OCI-LY7 (cell line): ENCODE measurements around the gene RNF217. TPM values are rescaled to one million over a fixed set of nuclear protein-coding genes. Genes with fewer than 3 reads are reported as not detected.
"Not testable (repeated sequence)": the region's sequence is repeated elsewhere in the genome, so short reads cannot be mapped to it uniquely, and the experiment has no call there.

Experiments used
- BruUV-seq: library from RNA; stranded (reverse); fragments of 400-500 nt; replicated peaks from 2 replicates; lab custom pipeline; 2021; lab: Mats Ljungman, UMichigan
- CTCF ChIA-PET: fragments of 300-600 bp; sonication (Branson Sonifier 250); formaldehyde crosslinking; loops from one replicate; lab custom pipeline; 2022; ENCODE audit warnings: antibody characterized with exemption; ENCODE audit not compliant: unreplicated experiment; lab: Charles Lee
- POLR2A ChIA-PET: fragments of 300-600 bp; sonication (Branson Sonifier 250); formaldehyde crosslinking; loops from one replicate; lab custom pipeline; 2022; ENCODE audit warnings: antibody characterized with exemption; lab: Charles Lee
- DNase-seq: peaks from one replicate; pipeline ENCODE4 v3.0.0-alpha.2; 2015; ENCODE audit warnings: low spot score
- H2AFZ ChIP-seq: fragments of 200-600 bp; sonication (generic), shearing (Covaris generic); 2 replicates; pipeline ENCODE4 v1.6.1; 2014; ENCODE audit warnings: mild to moderate bottlenecking, antibody characterized with exemption, low read length, moderate library complexity
- H3K27ac ChIP-seq: fragments of 200-600 bp; sonication (generic); 2 replicates; pipeline ENCODE4 v1.5.1; 2014; ENCODE audit warnings: mixed run types, low read depth, mild to moderate bottlenecking, moderate library complexity, low read length, inconsistent platforms; ENCODE audit not compliant: poor library complexity, severe bottlenecking
- H3K36me3 ChIP-seq: fragments of 200-600 bp; sonication (generic); 2 replicates; pipeline ENCODE4 v1.6.1; 2014; ENCODE audit warnings: mild to moderate bottlenecking, antibody characterized with exemption, low read length, moderate library complexity, mixed read lengths; ENCODE audit not compliant: insufficient read depth
- H3K4me1 ChIP-seq: fragments of 200-600 bp; sonication (generic); 2 replicates; pipeline ENCODE4 v1.5.1; 2014; ENCODE audit warnings: mild to moderate bottlenecking, low read length; ENCODE audit not compliant: insufficient read depth, poor library complexity, severe bottlenecking
- H3K4me2 ChIP-seq: fragments of 200-600 bp; sonication (generic); 2 replicates; pipeline ENCODE4 v1.6.1; 2014; ENCODE audit warnings: mild to moderate bottlenecking, low read length
- H3K4me3 ChIP-seq: fragments of 200-600 bp; sonication (generic); 2 replicates; pipeline ENCODE4 v1.5.1; 2014; ENCODE audit warnings: mild to moderate bottlenecking, low read depth, low read length; ENCODE audit not compliant: poor library complexity, severe bottlenecking
- H3K79me2 ChIP-seq: fragments of 200-600 bp; sonication (generic); 2 replicates; pipeline ENCODE4 v1.6.1; 2016; ENCODE audit warnings: low read depth, mild to moderate bottlenecking, low read length, moderate library complexity, mixed read lengths; ENCODE audit not compliant: insufficient read depth
- H3K9me2 ChIP-seq: fragments of 200-600 bp; sonication (generic); 2 replicates; pipeline ENCODE4 v1.6.1; 2016; ENCODE audit warnings: mild to moderate bottlenecking, low read length, mixed read lengths; ENCODE audit not compliant: insufficient read depth
- H3K9me3 ChIP-seq: fragments of 200-600 bp; sonication (generic); 2 replicates; pipeline ENCODE4 v1.6.1; 2014; ENCODE audit warnings: mild to moderate bottlenecking, mixed run types, low read length, mixed read lengths
- H4K20me1 ChIP-seq: fragments of 200-600 bp; sonication (generic); 2 replicates; pipeline ENCODE4 v1.6.1; 2014; ENCODE audit warnings: mild to moderate bottlenecking, antibody characterized with exemption, low read length, moderate library complexity, mixed read lengths; ENCODE audit not compliant: insufficient read depth
- EZH2phosphoT487 ChIP-seq: fragments of 200-600 bp; sonication (generic); IDR thresholded peaks from 2 replicates; pipeline ENCODE4 v1.6.1; 2018; ENCODE audit warnings: low read depth, borderline replicate concordance, mild to moderate bottlenecking, mixed run types, antibody characterized with exemption, low read length, moderate library complexity, mixed read lengths
- intact Hi-C: fragments of 100-400 bp; cut with micrococcal nuclease; formaldehyde crosslinking; loops from one replicate; pipeline ENCODE4 v1.10.0; 2022; ENCODE audit not compliant: unreplicated experiment
- total RNA-seq, 2 experiments: library from RNA; depleted of rRNA in 1 of 2; stranded (reverse); fragments of >200 nt in 1 of 2; shearing (Covaris generic) in 1 of 2; gene quantifications; 2 replicates each; pipeline ENCODE4 v1.2.3, GENCODE V29; 2014 to 2022
- TF ChIP-seq, protein P1 (sequence below): fragments of 200-600 bp; sonication (generic); conservative IDR thresholded peaks from 2 replicates; pipeline ENCODE4 v1.5.1; 2014; ENCODE audit warnings: mild to moderate bottlenecking, antibody characterized with exemption, low read length, moderate library complexity, mixed read lengths

The RNF217 gene
- total RNA-seq, 2 experiments from 2014 or later = not detected

DNA sequence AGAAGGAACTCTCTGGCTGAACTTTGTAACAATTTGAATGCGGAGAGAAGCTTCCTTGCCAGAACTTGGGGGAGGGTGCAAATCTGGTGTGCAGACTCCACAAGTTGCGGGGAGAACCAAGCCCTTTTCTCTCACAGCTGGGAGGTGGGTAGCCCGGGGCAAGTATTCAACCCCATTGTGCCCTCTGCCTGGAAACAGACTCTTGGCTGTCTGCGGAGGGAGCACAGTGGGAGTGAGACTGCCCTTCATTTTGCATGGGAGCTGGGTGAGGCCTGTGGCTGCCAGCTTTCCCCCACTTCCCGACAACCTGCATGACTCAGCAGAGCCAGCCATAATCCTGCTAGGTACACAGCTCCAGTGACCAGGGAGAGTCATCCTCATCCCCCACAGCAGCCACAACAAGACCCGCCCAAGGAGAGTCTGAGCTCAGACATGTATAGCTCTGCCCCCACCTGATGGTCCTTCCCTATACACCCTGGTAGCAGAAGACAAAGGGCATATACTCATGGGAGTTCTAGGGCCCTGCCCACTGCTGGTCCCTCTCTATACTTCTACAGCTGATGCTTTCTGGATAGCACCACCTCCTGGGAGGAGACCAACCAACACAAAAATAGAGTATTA lies 161.9 kb downstream of the RNF217 start:
- no TSS peak for BruUV-seq
- no peaks in the 10 kb centered on the region for H3K36me3 ChIP-seq
- H3K9me2 ChIP-seq = no peaks in the 10 kb centered on the region
- no peak overlapping the region for H3K4me2 ChIP-seq
- ChIA-PET POLR2A (interaction anchor here (0.6 kb wide), 2 partner anchors 57 to 878 kb away, joined by 3 read pairs; no protein-coding TSS in a partner anchor), CTCF (no interaction called here)
- no peak overlapping the region for H3K27ac ChIP-seq
- TF ChIP-seq, protein P1, sequence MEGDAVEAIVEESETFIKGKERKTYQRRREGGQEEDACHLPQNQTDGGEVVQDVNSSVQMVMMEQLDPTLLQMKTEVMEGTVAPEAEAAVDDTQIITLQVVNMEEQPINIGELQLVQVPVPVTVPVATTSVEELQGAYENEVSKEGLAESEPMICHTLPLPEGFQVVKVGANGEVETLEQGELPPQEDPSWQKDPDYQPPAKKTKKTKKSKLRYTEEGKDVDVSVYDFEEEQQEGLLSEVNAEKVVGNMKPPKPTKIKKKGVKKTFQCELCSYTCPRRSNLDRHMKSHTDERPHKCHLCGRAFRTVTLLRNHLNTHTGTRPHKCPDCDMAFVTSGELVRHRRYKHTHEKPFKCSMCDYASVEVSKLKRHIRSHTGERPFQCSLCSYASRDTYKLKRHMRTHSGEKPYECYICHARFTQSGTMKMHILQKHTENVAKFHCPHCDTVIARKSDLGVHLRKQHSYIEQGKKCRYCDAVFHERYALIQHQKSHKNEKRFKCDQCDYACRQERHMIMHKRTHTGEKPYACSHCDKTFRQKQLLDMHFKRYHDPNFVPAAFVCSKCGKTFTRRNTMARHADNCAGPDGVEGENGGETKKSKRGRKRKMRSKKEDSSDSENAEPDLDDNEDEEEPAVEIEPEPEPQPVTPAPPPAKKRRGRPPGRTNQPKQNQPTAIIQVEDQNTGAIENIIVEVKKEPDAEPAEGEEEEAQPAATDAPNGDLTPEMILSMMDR = no peak
- no peak for TF ChIP-seq EZH2phosphoT487
- no peak overlapping the region for H2AFZ ChIP-seq
- no peaks in the 10 kb centered on the region for H3K4me1 ChIP-seq
- H3K4me3 ChIP-seq = no peak overlapping the region
- no peaks in the 10 kb centered on the region for H3K79me2 ChIP-seq
- H3K9me3 ChIP-seq = no peaks in the 10 kb centered on the region
- no peak for DNase-seq
- no peaks in the 10 kb centered on the region for H4K20me1 ChIP-seq
- intact Hi-C loops = no loop called here

DNA sequence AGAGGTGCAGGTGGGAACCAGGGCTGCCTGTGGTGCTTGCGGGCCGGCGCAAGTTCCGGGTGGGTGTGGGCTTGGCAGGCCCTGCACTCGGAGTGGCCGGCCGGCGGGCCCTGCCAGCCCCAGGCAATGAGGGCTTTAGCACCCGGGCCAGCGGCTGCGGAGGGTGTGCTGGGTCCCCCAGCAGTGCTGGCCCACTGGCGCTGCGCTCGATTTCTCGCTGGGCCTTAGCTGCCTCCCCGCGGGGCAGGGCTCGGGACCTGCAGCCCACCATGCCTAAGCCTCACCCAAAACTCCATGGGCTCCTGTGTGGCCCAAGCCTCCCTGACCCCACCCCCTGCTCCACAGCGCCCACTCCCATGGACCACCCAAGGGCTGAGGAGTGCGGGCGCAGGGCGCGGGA lies 163.6 kb downstream of the RNF217 start:
- H4K20me1 ChIP-seq, DNase-seq, H3K4me2 ChIP-seq, intact Hi-C loops, H2AFZ ChIP-seq, H3K9me3 ChIP-seq, H3K79me2 ChIP-seq, H3K4me3 ChIP-seq, POLR2A ChIA-PET, H3K4me1 ChIP-seq, H3K27ac ChIP-seq, H3K36me3 ChIP-seq, BruUV-seq, H3K9me2 ChIP-seq: not testable (repeated sequence)
- CTCF ChIA-PET = interaction anchor here (0.6 kb wide), 1 partner anchor 255 kb away, joined by 3 read pairs; no protein-coding TSS in a partner anchor

DNA sequence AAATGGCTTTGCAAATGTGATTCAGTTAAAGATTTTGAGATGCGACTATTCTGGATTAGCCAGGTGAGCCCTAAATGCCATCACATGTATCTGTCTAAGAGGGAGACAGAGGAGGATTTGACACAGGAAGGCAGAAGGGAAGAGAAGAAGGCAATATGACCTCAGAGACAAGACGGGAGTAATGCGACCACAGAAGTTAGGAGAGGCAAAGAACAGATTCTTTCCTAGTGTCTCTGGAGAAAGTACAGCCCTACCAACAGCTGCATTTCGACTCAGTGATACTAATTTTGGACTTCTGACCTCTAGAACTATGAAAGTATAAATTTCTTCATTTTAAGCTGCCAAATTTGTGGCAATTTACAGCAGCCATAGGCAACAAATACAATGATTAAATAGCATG lies 167.1 kb downstream of the RNF217 start:
- no peaks in the 10 kb centered on the region for H3K36me3 ChIP-seq
- H4K20me1 ChIP-seq = no peaks in the 10 kb centered on the region
- H3K4me3 ChIP-seq = no peak overlapping the region
- H3K27ac ChIP-seq = no peak overlapping the region
- ChIA-PET CTCF (no interaction called here), POLR2A (interaction anchor here (2.2 kb wide), 1 partner anchor 21 kb away, joined by 5 read pairs; no protein-coding TSS in a partner anchor)
- H3K4me1 ChIP-seq = no peaks in the 10 kb centered on the region
- intact Hi-C loops = no loop called here
- H3K9me2 ChIP-seq = no peaks in the 10 kb centered on the region
- no peaks in the 10 kb centered on the region for H3K79me2 ChIP-seq
- no peaks in the 10 kb centered on the region for H3K9me3 ChIP-seq
- no peak for TF ChIP-seq EZH2phosphoT487
- TF ChIP-seq, protein P1 = no peak
- no TSS peak for BruUV-seq
- H3K4me2 ChIP-seq = no peak overlapping the region
- DNase-seq = no peak
- no peak overlapping the region for H2AFZ ChIP-seq
